ENCODE measurements around the gene ADAM33. TPM values are rescaled to one million over a fixed set of nuclear protein-coding genes. Genes with fewer than 3 reads are reported as not detected.

The ADAM33 gene, protein sequence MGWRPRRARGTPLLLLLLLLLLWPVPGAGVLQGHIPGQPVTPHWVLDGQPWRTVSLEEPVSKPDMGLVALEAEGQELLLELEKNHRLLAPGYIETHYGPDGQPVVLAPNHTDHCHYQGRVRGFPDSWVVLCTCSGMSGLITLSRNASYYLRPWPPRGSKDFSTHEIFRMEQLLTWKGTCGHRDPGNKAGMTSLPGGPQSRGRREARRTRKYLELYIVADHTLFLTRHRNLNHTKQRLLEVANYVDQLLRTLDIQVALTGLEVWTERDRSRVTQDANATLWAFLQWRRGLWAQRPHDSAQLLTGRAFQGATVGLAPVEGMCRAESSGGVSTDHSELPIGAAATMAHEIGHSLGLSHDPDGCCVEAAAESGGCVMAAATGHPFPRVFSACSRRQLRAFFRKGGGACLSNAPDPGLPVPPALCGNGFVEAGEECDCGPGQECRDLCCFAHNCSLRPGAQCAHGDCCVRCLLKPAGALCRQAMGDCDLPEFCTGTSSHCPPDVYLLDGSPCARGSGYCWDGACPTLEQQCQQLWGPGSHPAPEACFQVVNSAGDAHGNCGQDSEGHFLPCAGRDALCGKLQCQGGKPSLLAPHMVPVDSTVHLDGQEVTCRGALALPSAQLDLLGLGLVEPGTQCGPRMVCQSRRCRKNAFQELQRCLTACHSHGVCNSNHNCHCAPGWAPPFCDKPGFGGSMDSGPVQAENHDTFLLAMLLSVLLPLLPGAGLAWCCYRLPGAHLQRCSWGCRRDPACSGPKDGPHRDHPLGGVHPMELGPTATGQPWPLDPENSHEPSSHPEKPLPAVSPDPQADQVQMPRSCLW
- total RNA-seq (2014; rRNA removed; shearing (Covaris generic)), result 0.15 and 0.25 TPM in 2 replicates

DNA sequence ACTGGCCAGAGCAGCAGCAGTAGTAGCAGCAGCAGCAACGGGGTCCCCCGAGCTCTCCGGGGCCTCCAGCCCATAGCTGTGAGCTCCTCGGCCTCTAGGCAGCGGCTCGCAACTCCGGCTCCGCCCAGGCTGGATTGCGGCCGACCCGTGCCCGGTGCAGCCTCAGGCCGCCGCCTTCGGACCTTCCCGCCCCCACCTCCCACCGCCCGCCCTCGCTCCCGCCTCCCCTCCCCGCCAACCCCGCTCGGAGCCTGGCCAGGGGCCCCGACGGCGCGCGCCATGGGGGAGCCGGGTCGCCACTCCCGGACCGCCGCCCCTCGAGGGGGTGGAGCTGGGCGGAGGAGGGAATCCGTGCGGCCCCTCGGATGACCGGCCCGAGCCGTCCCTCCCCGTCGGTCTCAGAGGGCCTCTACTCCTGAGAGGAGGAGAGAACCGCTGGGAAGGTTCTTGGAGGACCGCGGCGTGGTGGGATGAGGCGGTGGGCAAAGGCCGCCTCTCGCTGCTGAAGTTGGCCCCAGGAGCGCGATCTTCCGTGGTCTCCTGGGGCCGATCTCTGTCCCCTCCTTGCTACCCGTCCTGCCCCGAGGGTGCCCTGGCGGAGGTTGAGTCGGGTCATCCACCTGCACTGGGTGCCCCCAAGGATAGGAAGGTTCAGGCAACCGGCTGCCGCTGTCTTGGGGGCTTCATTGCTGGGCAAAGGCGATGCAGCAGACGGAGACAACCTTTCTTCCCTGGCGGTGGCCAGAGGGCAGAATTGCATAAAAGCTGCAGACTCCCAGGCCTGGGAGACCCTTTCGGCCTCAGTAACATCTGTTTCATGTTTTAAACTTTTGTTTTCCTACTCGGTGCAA is at the start of gene ADAM33:
TSS of gene ADAM33 (minus strand) at position 80 of the 851 bp plus-strand sequence. CDS start at position 74, 6 bp downstream.
- no peak for DNase-seq (ENCODE audit: low read depth)

DNA sequence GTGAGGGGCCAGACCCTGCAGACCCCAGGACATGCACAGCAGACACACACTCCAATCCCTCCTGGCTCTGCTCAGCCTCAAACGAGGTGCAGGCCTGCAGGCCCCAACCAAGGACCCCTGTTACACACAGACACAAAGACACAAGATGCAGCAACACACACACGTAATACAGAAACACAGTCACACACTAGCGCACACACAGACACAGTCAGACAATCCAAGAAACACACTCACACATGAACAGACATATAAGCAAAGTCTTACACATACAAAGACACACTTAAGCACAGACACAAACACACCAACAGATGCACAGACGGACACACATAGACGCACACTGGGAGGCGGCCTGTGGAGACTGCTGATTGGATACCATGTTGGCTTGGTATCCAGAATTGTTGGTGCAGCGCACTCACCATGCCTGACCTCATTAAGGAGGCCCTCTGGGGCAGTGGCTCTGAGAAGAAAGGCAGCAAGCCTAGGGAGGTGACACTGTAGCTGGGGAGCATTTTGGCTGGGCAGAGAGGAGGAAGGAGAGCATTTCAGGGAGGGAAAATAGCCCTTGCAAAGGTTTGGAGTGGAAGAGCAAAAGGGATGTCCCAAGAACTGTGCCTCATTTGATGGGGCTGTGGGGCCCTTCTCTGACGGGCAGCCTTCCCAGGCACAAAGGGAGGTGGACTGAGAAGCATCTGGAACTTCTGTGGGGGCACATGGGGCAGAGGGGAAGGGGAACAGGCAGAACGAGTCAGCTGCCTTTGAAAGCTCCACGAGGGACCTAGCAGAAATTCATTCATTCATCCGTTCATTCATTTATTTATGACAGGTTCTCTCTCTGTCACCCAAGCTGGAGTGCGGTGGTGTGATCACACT is 49.2 kb upstream of the ADAM33 start:
- DNase-seq (ENCODE audit: low read depth), result no peak

DNA sequence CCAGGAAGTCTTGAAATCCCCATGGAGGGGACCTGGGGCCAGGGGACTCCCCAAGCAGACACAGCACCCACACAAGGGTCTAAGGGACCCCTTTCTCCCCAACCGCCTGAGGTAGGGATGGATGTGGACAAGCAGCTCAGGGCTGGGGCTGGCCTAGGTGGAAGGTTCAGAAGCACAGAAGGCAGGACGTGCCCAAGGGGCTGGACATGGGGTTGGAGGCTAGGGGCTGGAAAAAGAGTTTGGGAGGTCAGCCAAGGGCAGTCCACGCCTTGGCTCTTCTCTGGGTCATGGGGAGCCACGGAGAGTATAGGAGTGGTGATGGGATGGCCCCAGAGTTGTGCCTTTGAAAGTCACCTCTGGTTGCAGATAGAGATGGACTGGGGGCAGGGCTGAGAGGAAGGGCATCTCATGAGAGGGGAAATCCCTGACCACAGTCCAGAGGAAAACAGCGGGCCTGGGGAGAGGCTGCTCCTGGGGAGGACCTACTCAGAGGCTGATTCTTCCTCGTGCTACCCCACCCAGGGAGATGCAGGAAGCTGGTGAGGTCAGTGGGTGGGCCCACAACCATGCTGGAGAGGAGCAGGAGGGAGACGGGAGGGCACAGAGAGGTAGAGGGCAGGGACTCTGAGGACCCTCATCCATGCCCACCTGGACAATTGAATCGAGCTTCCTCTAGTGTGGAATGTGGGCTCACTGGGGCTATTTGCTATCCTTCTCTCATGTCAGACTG is 48.2 kb upstream of the ADAM33 start:
- DNase-seq (ENCODE audit: low read depth), result no peak

DNA sequence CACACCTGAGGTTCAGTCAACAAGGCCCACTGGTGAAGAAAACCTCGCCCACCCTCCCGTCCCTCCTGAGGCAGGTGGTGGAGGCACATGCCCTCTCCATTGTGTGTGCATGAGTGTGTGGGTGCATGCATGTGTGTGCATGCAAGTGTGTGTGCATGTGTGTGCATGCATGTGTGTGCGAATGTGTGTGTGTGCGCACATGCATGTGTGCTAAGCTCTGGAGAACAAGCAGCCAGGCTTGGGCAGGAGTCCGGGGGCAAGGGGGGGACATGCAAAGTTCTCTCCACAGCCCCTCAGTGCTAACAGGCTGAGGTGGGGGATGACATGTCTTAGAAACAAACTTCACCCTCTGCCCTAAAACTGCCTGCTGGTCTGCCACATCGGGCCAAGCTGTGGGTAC is 47.6 kb upstream of the ADAM33 start:
- DNase-seq (ENCODE audit: low read depth), result no peak

DNA sequence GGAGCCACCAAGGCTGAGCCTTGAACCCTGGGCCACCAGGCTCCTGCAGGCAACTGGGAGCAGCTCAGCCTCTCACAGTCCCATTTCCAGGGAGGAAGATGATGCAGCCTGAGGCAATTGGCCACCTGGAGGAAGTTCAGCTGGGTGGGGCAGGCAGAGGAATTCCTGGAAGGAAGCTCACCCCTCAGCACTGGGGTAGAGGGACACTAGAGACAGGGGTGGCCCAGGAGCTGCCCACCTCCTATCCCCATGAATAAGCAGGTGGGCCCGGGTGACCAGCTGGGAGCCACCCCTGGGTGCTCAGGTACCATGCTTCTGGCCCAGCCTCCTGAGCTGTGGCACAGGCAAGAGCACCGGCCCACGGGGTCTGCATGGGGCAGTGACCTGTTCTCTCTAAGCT is 47.1 kb upstream of the ADAM33 start:
- DNase-seq (ENCODE audit: low read depth), result no peak

DNA sequence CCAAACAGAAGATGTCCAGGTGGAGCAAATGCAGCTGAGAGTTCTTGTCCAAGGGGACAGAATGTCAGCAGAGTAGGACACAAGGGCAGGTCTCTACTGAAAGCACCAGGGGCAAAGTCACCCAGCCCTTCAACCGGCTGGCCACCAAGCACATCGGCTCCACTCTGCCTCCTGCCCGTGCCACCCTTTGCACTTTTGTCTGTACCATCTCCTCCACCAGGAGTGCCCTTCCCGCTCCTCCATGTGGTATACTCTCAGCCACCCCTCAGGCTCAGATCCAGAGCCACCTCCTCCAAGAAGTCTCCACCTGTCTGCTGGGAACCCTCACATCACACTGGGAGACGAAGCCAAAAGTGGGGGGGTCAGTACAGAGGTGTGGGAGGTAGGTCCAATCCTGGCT is 46.5 kb upstream of the ADAM33 start:
- no peak for DNase-seq (ENCODE audit: low read depth)

DNA sequence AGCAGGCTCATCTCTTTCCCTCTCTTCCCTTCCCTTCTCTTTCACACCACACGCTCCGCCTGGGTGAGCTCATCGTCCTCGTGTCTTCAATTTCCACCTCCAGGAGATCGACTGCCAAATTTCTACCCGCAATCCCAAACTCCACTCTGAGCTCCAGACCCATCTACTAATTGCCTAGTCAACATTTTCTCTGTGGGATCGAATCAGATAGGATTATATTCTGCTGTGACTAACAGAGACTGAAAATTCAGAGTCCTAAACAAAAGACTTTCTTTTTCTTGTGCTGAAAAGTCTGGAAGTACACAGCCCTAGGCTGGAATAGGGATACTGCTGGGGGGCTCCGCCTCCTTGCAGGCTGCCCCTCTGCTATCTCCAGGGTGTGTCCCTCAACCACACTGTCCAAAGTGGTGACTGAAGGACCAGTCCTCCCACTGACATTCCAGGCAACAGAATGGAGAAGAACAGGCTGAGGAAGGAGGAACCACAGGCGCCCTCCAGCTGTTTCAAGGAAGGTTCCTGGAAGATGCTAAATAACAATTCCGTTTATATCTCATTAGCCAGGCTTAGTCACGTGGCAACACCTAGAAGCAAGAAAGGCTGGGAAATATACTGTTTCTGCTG is 45.7 kb upstream of the ADAM33 start:
- peak; percentile 54 for DNase-seq (ENCODE audit: low read depth)

DNA sequence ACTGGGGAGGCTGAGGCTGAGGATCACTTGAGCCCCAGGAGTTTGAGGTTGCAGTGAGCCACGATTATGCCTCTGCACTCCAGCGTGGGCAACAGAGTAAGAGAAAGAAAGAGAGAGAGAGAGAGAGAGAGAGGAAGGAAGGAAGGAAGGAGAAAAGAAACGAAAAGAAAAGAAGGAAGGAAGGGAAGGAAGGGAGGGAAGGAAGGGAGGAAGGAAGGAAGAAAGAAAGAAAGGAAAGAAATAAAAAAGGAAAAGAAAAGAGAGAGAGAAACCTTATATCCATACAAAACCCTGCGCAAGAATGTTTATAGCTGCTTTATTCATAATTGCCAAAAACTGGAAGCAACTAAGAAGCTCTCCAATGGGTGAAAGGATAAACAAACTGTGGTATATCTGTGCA is 42.5 kb upstream of the ADAM33 start:
- no peak for DNase-seq (ENCODE audit: low read depth)

DNA sequence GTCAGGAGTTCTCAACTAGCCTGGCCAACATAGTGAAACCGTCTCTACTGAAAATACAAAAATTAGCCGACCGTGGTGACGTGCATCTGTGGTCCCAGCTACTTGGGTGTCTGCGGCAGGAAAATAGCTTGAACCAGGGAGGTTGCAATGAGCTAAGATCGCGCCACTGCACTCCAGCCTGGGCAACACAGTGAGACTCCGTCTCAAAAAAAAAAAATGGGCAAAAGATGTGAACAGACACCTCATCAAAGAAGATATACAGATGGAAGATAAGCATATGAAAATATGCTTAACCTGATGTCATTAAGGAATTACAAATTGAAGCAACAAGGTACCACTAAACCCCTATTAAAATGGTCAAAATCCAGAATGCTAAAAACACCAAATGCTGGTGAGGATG is 41.5 kb upstream of the ADAM33 start:
- no peak for DNase-seq (ENCODE audit: low read depth)

DNA sequence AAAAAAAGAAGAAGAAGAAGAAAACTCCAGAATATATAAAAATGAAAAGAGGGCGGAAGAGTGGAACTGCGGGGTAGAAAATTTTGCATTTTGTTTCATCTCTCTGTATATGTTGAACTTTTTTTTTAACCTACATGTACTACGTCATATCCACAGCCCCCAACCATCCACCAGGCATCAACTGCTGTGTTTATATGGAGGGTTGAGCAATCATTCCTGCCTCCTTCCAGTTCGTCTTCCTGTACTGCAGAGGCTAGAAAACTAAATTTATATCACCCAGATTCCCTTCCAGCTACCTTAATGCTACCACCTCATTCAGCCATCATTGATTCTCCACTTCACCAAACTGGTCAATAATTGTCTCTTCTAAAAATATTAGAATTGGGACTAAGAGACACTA is 40.1 kb upstream of the ADAM33 start:
- DNase-seq (ENCODE audit: low read depth), result no peak

DNA sequence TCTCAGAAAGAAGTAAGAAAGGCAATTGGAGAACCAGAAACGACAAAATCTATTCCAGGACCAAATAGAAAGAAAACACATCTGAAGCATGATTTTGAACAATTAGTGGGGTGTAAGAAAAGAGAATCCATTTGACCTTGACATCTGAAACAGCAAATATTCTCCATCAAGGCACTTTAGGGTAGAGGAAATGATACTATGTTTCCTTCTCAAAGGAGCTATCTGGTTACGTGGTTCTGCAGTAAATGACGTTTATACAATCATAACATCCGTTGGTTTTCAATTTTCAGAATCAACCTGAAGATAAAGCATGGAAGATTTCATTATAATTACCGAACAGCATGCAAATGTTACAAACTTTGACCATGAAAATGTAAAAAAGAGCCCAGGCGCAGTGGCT is 38.8 kb upstream of the ADAM33 start:
- DNase-seq (ENCODE audit: low read depth), result no peak

DNA sequence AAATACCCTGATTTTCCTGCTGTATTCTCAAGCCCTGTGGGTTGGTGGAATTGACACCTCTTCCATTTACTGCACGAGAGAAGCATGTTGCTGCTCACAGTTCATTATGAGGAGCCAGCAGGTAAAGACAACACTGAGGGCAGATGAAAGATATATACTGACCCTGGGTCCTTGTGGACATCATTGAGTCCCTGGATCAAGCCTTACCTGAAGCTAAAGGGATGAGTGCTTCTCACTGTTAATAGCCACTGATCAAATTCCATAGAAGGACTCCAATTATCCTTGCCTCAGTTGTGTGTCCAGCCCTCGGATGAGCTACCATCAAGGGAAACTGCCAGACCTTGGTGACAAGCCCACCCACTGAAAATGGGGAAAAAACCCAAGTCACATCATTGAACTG is 38.3 kb upstream of the ADAM33 start:
- DNase-seq (ENCODE audit: low read depth), result no peak

DNA sequence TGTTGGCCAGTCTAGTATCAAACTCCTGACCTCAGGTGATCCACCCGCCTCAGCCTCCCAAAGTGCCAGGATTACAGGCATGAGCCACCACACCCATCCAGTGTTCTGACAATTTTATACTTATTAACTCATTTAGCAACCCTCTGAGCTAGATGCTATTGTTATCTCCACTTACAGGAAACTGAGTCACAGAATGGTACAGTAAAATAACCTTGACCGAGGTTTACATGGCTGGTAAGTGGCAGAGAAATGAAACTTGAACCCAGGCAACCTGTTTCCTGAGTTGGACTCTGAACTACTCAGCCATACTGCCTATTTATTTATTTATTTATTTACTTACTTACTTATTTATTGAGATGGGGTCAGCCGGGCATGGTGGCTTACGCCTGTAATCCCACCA is 37.2 kb upstream of the ADAM33 start:
- no peak for DNase-seq (ENCODE audit: low read depth)

DNA sequence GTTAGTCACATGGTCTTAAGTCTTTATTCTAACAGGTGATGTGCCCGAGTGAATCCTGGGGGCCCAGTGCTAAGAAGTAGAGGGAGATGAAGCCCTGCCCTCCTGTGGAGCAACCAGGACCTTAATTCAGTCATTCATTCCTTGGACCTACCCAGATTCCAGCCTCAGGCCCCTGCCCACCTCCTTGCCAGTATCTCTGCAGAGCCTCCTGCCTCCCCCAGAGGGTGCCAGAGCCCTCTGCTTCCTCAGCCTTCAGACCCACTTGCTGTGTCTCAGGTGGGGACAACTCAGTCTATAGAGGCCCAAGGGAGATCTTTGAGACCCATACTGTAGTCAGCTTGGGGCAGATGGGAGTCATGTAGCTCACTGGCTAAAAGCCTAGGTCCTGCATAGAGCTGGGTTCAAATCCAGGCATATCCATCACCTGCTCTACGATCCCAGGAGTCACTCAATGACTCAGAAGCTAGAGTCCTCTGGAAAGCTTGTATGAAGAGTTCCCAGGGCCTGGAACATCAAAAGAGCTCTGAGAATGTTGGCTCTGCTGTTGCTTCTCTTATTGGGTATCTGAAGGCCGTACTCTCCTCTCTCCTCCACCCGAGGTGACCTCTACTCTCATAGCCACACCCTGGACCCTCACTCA is 34.5 kb upstream of the ADAM33 start:
- peak; percentile 58 for DNase-seq (ENCODE audit: low read depth)

DNA sequence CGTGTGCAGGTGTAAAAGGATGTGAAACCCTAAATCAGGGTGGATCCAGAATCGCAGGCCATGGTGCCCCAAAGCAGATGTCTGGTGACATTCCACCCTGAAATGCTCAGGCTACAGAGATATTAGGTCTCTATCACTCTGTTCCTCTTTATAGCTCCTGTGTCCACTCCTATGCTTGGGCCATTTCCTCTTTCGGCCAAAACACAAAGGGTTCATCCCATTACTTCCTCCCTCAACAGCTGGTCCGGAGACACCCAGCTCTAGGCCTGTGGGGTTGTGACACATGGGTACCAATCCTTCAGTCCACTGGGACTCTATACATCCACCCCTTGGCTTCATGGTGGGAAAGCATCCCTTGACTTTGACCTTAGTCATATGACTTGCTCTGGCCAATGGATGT is 32.3 kb upstream of the ADAM33 start:
- DNase-seq (ENCODE audit: low read depth), result no peak

DNA sequence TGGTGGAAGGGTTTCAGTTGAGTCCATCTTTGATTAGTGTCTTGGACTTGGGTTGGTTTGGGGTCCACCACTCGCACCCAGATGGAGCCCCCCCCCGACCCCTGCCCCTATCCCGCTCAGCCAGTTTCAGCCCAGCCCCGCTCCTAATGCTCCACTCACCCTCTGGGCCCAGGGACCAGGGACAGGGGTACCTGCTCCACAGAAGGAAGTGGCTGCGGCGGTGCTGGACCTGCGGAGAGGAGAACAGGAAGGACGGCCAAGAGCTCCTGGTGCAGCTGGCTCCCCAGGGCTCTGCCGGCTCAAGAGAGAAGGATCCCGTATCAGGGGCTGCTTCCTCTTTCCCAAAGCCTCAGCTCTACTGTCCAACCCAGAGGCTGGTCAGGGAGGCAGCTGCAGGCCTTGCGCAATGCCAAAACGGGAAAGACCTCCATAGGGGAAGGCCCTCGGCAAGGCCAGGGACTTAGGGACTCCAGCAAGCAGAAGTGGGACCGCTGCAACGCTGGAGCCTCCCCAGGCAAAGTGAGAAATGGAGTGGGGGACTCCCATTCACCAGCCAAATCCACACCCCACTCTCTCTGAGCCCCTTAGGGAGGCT is 30.6 kb upstream of the ADAM33 start, which contains the start of gene SIGLEC1:
TSS of gene SIGLEC1 (minus strand) at position 322 of the 595 bp plus-strand sequence. CDS start 5,472 bp downstream, outside the sequence.
- DNase-seq (ENCODE audit: low read depth), result no peak

DNA sequence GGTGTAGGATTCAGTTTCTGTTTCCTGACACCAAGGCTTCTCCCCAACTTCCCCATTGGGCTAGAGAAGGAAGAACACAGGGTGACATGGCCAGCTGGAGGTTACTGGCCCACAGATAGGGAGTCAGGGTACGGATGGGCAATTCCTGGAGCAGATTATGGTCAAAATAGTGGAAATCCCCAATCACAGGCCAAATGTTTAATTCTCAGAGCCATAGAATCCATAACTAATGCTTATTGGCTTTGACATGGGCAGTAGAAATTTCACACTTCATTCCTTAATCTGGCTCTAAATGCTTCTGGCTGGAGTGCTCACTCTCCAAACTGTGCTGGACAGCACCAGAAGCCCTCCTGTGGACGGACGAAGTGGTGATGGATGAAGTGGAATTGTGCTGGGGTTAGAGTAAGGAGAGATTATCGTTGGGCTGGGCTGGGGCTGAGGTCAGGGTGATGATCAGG is 29.7 kb upstream of the ADAM33 start:
- DNase-seq (ENCODE audit: low read depth), result no peak

DNA sequence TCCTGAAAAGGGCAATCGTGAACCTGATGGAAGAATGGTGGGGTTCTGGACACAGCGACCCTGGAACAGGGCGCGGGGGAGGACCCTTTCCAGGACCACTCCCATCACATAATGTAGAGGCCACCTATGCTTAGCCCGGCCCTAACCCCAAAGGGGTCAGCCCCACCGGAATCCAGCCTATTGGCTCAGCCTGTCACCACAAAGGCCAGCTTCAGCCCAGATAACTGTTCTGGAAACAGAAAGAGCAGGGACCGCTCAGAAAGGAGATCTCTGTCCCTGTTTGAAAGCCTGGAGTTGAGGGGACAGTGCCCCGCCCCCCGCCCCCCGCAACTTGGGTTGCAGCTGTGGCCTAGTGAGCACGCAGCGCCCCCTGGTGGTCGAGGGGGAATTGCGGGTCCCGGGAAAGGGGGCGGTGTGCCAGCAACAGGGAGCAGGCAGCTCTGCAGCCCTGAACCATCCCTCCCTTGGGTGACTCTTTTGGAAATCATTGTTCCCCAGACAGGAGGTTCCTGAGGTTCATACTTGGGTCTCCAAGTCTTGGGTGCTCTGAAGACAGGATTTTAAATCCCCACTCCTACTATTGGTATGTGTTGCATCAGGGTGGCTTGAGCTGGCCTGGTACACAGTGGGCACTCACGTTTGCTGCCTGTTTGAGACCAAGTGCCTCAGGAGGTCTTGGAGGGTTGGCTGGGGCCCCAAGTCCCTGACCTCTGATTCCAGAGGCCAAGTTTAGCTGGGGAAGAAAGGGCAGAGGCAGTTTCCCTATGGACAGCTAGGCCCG is 29.1 kb upstream of the ADAM33 start:
- DNase-seq (ENCODE audit: low read depth), result peak; percentile 54
